SK-N-SH (cell line): ENCODE results near the gene EXOC4. TPM values are rescaled to one million over a fixed set of nuclear protein-coding genes. Genes with fewer than 3 reads are reported as not detected.

Source experiments
- CTCF ChIA-PET: fragments of 300-600, 350-600 bp; formaldehyde crosslinking; extraction: SDS; loops from one replicate; lab custom pipeline; 2021; lab: Yijun Ruan, JAX
- POLR2A ChIA-PET: fragments of 350-600 bp; sonication (Branson Sonifier 250); formaldehyde crosslinking; extraction: SDS; loops from one replicate; lab custom pipeline; 2020; ENCODE audit warnings: antibody characterized with exemption, inconsistent platforms; lab: Yijun Ruan, JAX
- DNase-seq: peaks from one replicate; pipeline ENCODE4 v3.0.0; 2012
- H2AFZ ChIP-seq: fragments of 200-600 bp; sonication (generic); 2 replicates; pipeline ENCODE4 v1.8.1; 2016; ENCODE audit warnings: antibody characterized with exemption, mild to moderate bottlenecking, low read depth
- H3F3A ChIP-seq: fragments of 200-600 bp; sonication (generic); replicated peaks from 2 replicates; pipeline ENCODE3; 2016; ENCODE audit warnings: antibody characterized with exemption, mild to moderate bottlenecking; ENCODE audit not compliant: insufficient read depth
- H3K27ac ChIP-seq, 2 experiments: fragments of 200-500 bp in 1 of 2; fragments of 200-600 bp in 1 of 2; sonication (Bioruptor generic) in 1 of 2; sonication (generic), shearing (Covaris generic) in 1 of 2; 2 replicates each; pipeline versions ENCODE4 v1.5.1 to v1.6.1; 2014 to 2016; ENCODE audit warnings: low read depth in 2 of 2, inconsistent platforms in 1 of 2, low read length in 1 of 2, mild to moderate bottlenecking in 1 of 2, mixed read lengths in 1 of 2
- H3K27me3 ChIP-seq: fragments of 200-600 bp; sonication (generic), shearing (Covaris generic); 2 replicates; pipeline ENCODE4 v1.6.1; 2016; ENCODE audit warnings: mixed run types; ENCODE audit not compliant: insufficient read depth
- H3K36me3 ChIP-seq, 2 experiments: fragments of 200-500 bp in 1 of 2; fragments of 200-600 bp in 1 of 2; sonication (Bioruptor generic) in 1 of 2; sonication (generic) in 1 of 2; replicated peaks in 1 of 2; 2 replicates each; pipeline versions ENCODE3 to v1.5.1; 2014 to 2016; ENCODE audit warnings: low read length in 1 of 2, mild to moderate bottlenecking in 1 of 2; ENCODE audit not compliant: insufficient read depth in 2 of 2, control insufficient read depth in 1 of 2
- H3K4me1 ChIP-seq, 2 experiments: fragments of 200-500 bp in 1 of 2; fragments of 200-600 bp in 1 of 2; sonication (Bioruptor generic) in 1 of 2; sonication (generic), shearing (Covaris generic) in 1 of 2; 2 replicates each; pipeline versions ENCODE4 v1.5.1 to v1.6.1; 2014 to 2016; ENCODE audit warnings: low read depth in 1 of 2, low read length in 1 of 2, mixed run types in 1 of 2; ENCODE audit not compliant: insufficient read depth in 2 of 2, control insufficient read depth in 1 of 2
- H3K4me2 ChIP-seq: fragments of 200-600 bp; sonication (generic), shearing (Covaris generic); 2 replicates; pipeline ENCODE4 v1.6.1; 2017; ENCODE audit warnings: mixed run types
- H3K4me3 ChIP-seq, 2 experiments: fragments of 200-500 bp in 1 of 2; fragments of 200-600 bp in 1 of 2; sonication (Bioruptor generic) in 1 of 2; sonication (generic), shearing (Covaris generic) in 1 of 2; 2 replicates each; pipeline versions ENCODE4 v1.5.1 to v1.8.1; 2014 to 2016; ENCODE audit warnings: low read depth in 2 of 2, inconsistent platforms in 1 of 2, low read length in 1 of 2, mild to moderate bottlenecking in 1 of 2, mixed read lengths in 1 of 2, moderate library complexity in 1 of 2
- H3K79me2 ChIP-seq: fragments of 200-600 bp; sonication (generic); 2 replicates; pipeline ENCODE4 v1.8.1; 2017; ENCODE audit warnings: mild to moderate bottlenecking; ENCODE audit not compliant: insufficient read depth
- H3K9ac ChIP-seq: fragments of 200-600 bp; sonication (generic); 2 replicates; pipeline ENCODE4 v1.6.1; 2017; ENCODE audit warnings: mixed run types
- H3K9me2 ChIP-seq: fragments of 200-600 bp; sonication (generic); 2 replicates; pipeline ENCODE4 v1.6.1; 2017; ENCODE audit warnings: mixed run types
- H3K9me3 ChIP-seq: fragments of 200-600 bp; sonication (generic); 2 replicates; pipeline ENCODE4 v1.6.1; 2017; ENCODE audit warnings: mixed run types, mild to moderate bottlenecking, moderate library complexity
- H4K20me1 ChIP-seq: fragments of 200-600 bp; sonication (generic); 2 replicates; pipeline ENCODE4 v1.6.1; 2017; ENCODE audit warnings: mild to moderate bottlenecking, mixed run types; ENCODE audit not compliant: insufficient read depth
- CHD2 ChIP-seq: fragments of 150-350 bp; IDR thresholded peaks from 2 replicates; pipeline ENCODE4 v1.6.1; 2018; ENCODE audit warnings: low read length; ENCODE audit not compliant: partially characterized antibody
- CTCF ChIP-seq: fragments of 200-600 bp; sonication (generic); IDR thresholded peaks from 2 replicates; pipeline ENCODE4 v1.6.1; 2017; ENCODE audit warnings: antibody characterized with exemption, mild to moderate bottlenecking, moderate library complexity
- ELF1 ChIP-seq: IDR thresholded peaks from 2 replicates; pipeline ENCODE4 v1.4.0; 2012
- FOSL2 ChIP-seq: IDR thresholded peaks from 2 replicates; pipeline ENCODE4 v1.4.0; 2012; ENCODE audit warnings: low read depth, mild to moderate bottlenecking, moderate library complexity, borderline replicate concordance
- FOXJ3 ChIP-seq: sonication (generic); formaldehyde crosslinking; IDR thresholded peaks from 2 replicates; pipeline ENCODE4 v1.5.1; 2020; ENCODE audit warnings: mild to moderate bottlenecking, missing genetic modification reagents
- GABPA ChIP-seq: IDR thresholded peaks from 2 replicates; pipeline ENCODE4 v1.4.0; 2012; ENCODE audit warnings: low read depth, mild to moderate bottlenecking
- GATA2 ChIP-seq: sonication (generic); formaldehyde crosslinking; IDR thresholded peaks from 2 replicates; pipeline ENCODE4 v1.5.0; 2020; ENCODE audit warnings: mild to moderate bottlenecking, missing genetic modification reagents
- JUND ChIP-seq: IDR thresholded peaks from 2 replicates; pipeline ENCODE4 v1.4.0; 2012
- MAX ChIP-seq: IDR thresholded peaks from 2 replicates; pipeline ENCODE4 v1.4.0; 2012; ENCODE audit warnings: low read depth
- MEF2A ChIP-seq: IDR thresholded peaks from 2 replicates; pipeline ENCODE4 v1.4.0; 2012; ENCODE audit warnings: low read depth, borderline replicate concordance
- MXI1 ChIP-seq: IDR thresholded peaks from 2 replicates; pipeline ENCODE4 v1.6.1; 2012; ENCODE audit warnings: mild to moderate bottlenecking, low read depth, low read length, improper control_type of control experiment
- POLR2AphosphoS5 ChIP-seq: IDR thresholded peaks from 2 replicates; pipeline ENCODE4 v1.6.1; 2012; ENCODE audit warnings: low read depth, low read length
- RAD21 ChIP-seq: IDR thresholded peaks from 2 replicates; pipeline ENCODE4 v1.6.1; 2012; ENCODE audit warnings: mild to moderate bottlenecking, low read length
- REST ChIP-seq: IDR thresholded peaks from 2 replicates; pipeline ENCODE4 v1.6.1; 2012; ENCODE audit warnings: mild to moderate bottlenecking, low read depth, low read length, moderate library complexity
- RXRA ChIP-seq: IDR thresholded peaks from 2 replicates; pipeline ENCODE4 v1.4.0; 2012; ENCODE audit warnings: low read depth, mild to moderate bottlenecking, borderline replicate concordance
- SIN3A ChIP-seq: IDR thresholded peaks from 2 replicates; pipeline ENCODE4 v1.6.1; 2012; ENCODE audit warnings: low read depth, mild to moderate bottlenecking, low read length, moderate library complexity, borderline replicate concordance
- TAF1 ChIP-seq: IDR thresholded peaks from 2 replicates; pipeline ENCODE4 v1.6.1; 2012; ENCODE audit warnings: low read depth, mild to moderate bottlenecking, low read length, moderate library complexity, borderline replicate concordance
- TEAD4 ChIP-seq: IDR thresholded peaks from 2 replicates; pipeline ENCODE4 v1.4.0; 2012; ENCODE audit warnings: mild to moderate bottlenecking, borderline replicate concordance; ENCODE audit not compliant: insufficient read depth
- ZBTB33 ChIP-seq: IDR thresholded peaks from 2 replicates; pipeline ENCODE4 v1.4.0; 2012; ENCODE audit warnings: low read depth, borderline replicate concordance
- WGBS: methylation state at CpG from one replicate; pipeline ENCODE4 v1.1.6; 2017; ENCODE audit warnings: low lambda C conversion rate; 5-methylcytosine and 5-hydroxymethylcytosine counted together
- polyA plus RNA-seq, 3 experiments: library from polyadenylated mRNA; depleted of rRNA; stranded (reverse); fragments of >200 nt; gene quantifications; 2 replicates each; pipeline ENCODE4 v1.2.3, GENCODE V29; 2012
- TF ChIP-seq, protein P1 (sequence below): fragments of 150-350 bp; IDR thresholded peaks from 2 replicates; pipeline ENCODE4 v1.6.1; 2016; ENCODE audit warnings: mild to moderate bottlenecking, low read depth, low read length
- TF ChIP-seq, protein P2 (sequence below): IDR thresholded peaks from 2 replicates; pipeline ENCODE4 v1.4.0; 2012; ENCODE audit warnings: low read depth, borderline replicate concordance

Gene EXOC4
- polyA plus RNA-seq, 1 of the 3 experiments (the other 2 are of a cell fraction) = 37.3 TPM

- no peak for TF ChIP-seq RAD21
- no peak for TF ChIP-seq SIN3A
- no peak for TF ChIP-seq CHD2
- TF ChIP-seq, protein P1, sequence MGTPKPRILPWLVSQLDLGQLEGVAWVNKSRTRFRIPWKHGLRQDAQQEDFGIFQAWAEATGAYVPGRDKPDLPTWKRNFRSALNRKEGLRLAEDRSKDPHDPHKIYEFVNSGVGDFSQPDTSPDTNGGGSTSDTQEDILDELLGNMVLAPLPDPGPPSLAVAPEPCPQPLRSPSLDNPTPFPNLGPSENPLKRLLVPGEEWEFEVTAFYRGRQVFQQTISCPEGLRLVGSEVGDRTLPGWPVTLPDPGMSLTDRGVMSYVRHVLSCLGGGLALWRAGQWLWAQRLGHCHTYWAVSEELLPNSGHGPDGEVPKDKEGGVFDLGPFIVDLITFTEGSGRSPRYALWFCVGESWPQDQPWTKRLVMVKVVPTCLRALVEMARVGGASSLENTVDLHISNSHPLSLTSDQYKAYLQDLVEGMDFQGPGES = no peak
- TF ChIP-seq MEF2A = no peak
These were observed 577.2 kb downstream of the EXOC4 start (continued) for GRCh38 chr7:133830081-133830480.

DNA sequence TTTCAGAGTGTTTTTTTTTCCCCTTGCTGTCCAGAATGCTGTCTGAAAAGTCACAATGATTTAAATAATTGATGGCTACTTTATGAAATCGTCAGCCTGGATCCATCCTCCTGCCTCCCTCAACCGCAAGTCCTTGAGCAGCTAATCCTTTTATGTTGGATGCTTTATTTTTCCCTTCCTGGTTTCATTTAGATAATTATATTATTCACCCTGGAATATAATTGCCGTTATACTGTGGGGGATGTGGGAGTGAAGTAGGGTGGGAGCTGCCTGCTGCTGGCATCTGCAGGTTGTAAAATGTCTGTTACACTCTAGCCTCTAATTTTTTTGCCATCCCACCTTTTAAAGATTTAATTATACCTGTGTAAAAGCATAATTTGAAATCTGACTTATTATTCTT lies 583.8 kb downstream of the EXOC4 start:
- Histone ChIP-seq H3K4me1 (peaks cover 0 to 50% of the 10 kb centered on the region in 2 experiments; a peak in 2 of 4 replicates), H3K9ac (no peak overlapping the region), H3K27me3 (no peaks in the 10 kb centered on the region), H3K27ac (peak overlapping the region; percentile 1 to 100; a peak in 3 of 4 replicates), H3K9me2 (no peaks in the 10 kb centered on the region), H3F3A (no peaks in the 10 kb centered on the region), H3K4me3 (no peak overlapping the region), H3K9me3 (0 out of 2 replicates have a peak, but pooled peaks cover 5% of the 10 kb centered on the region), H2AFZ (no peak overlapping the region), H3K4me2 (no peak overlapping the region), H3K79me2 (no peaks in the 10 kb centered on the region), H4K20me1 (no peaks in the 10 kb centered on the region), H3K36me3 (peaks cover 7 to 10% of the 10 kb centered on the region in 2 experiments)
- POLR2A ChIA-PET = interaction anchor here (0.8 to 3.3 kb wide), 11 partner anchors 9 to 148 kb away, joined by 3 to 26 read pairs (median 7); no protein-coding TSS in a partner anchor
- CTCF ChIA-PET = interaction anchor here (0.6 to 6.0 kb wide), 28 partner anchors 9 to 584 kb away, joined by 3 to 47 read pairs (median 4); no protein-coding TSS in a partner anchor
- 35% methylated on average over 3 of the region's 3 CpGs for WGBS
- peak; percentile 71 for DNase-seq
- TF ChIP-seq MEF2A = no peak
- TF ChIP-seq SIN3A = no peak
- TF ChIP-seq ELF1 = no peak
- TF ChIP-seq MXI1 = no peak; the same call in 1 of the 2 replicates
- TF ChIP-seq FOXJ3 (CRISPR knock-in tag) = peak; percentile 72
- no peak for TF ChIP-seq POLR2AphosphoS5
- TF ChIP-seq GABPA = no peak
- peak; percentile 44; the same call in 1 of the 2 replicates for TF ChIP-seq GATA2 (CRISPR knock-in tag)
- TF ChIP-seq, protein P2, sequence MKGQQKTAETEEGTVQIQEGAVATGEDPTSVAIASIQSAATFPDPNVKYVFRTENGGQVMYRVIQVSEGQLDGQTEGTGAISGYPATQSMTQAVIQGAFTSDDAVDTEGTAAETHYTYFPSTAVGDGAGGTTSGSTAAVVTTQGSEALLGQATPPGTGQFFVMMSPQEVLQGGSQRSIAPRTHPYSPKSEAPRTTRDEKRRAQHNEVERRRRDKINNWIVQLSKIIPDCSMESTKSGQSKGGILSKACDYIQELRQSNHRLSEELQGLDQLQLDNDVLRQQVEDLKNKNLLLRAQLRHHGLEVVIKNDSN = no peak
- no peak for TF ChIP-seq REST
- TF ChIP-seq MAX = no peak
- TF ChIP-seq TEAD4 = 0 out of 2 replicates have a peak, but pooled peaks have one; percentile 35
- peak; percentile 91 for TF ChIP-seq CHD2
- TF ChIP-seq RAD21 = peak; percentile 71
- TF ChIP-seq ZBTB33 = no peak
- no peak for TF ChIP-seq CTCF
- TF ChIP-seq TAF1 = no peak
- no peak for TF ChIP-seq JUND
- TF ChIP-seq FOSL2 = no peak
- TF ChIP-seq RXRA = no peak
